Measurements from ENCODE around the gene DPM3. TPM values are rescaled to one million over a fixed set of nuclear protein-coding genes. Genes with fewer than 3 reads are reported as not detected.
A peak's percentile ranks its signal among the peaks of the same experiment; 100 is the strongest.

DPM3 gene
- total and polyA plus RNA-seq, 2 of the 13 experiments (the other 11 are each of a cell fraction or from before 2014, with no cell fraction given): 23.2 to 53.4 TPM

GRCh38 chr1:155134880-155135414 is 5.4 kb downstream of the DPM3 start (continued):
- TF ChIP-seq BORCS8-MEF2B (CRISPR knock-in tag; IDR thresholded peaks at IDR 0.05): peak; percentile 65; the same call in 1 of the 2 replicates
- no peak for TF ChIP-seq KAT2B (IDR thresholded peaks at IDR 0.05; ENCODE audit: borderline replicate concordance, low read depth, low read length)
- no peak for TF ChIP-seq HMGA1 (CRISPR knock-in tag; conservative IDR thresholded peaks at IDR 0.05)
- peak; percentile 58 for TF ChIP-seq PRDM10 (CRISPR knock-in tag; IDR thresholded peaks at IDR 0.05; ENCODE audit: low read depth)
- TF ChIP-seq ZNF556 (CRISPR knock-in tag; IDR thresholded peaks at IDR 0.05; ENCODE audit: borderline replicate concordance): 0 out of 2 replicates have a peak, but pooled peaks have one; percentile 4
- TF ChIP-seq SMAD3 (CRISPR knock-in tag; IDR thresholded peaks at IDR 0.05): no peak
- peak; percentile 75; the same call in 1 of the 2 replicates for TF ChIP-seq MEIS2 (CRISPR knock-in tag; IDR thresholded peaks at IDR 0.05)
- no peak for TF ChIP-seq GLI4 (CRISPR knock-in tag; IDR thresholded peaks at IDR 0.05; ENCODE audit: borderline replicate concordance)
- TF ChIP-seq SP140L (CRISPR knock-in tag; IDR thresholded peaks at IDR 0.05; ENCODE audit: borderline replicate concordance): no peak
- TF ChIP-seq HDAC6 (IDR thresholded peaks at IDR 0.05; ENCODE audit: low read depth, low read length): no peak
- no peak for TF ChIP-seq ZNF616 (CRISPR knock-in tag; IDR thresholded peaks at IDR 0.05; ENCODE audit: low read depth)
- no peak for TF ChIP-seq MTERF4 (CRISPR knock-in tag; IDR thresholded peaks at IDR 0.05)
- no peak for TF ChIP-seq ZNF232 (CRISPR knock-in tag; IDR thresholded peaks at IDR 0.05; ENCODE audit: borderline replicate concordance)
- no peak for TF ChIP-seq NCOA2 (CRISPR knock-in tag; IDR thresholded peaks at IDR 0.05)
- TF ChIP-seq ZZZ3 (CRISPR knock-in tag; IDR thresholded peaks at IDR 0.05; ENCODE audit: borderline replicate concordance): no peak; the same call in 1 of the 2 replicates
- TF ChIP-seq ZGPAT (CRISPR knock-in tag; IDR thresholded peaks at IDR 0.05): peak; percentile 72; the same call in 1 of the 2 replicates
- peak; percentile 81; the same call in 1 of the 2 replicates for TF ChIP-seq TGIF2 (CRISPR knock-in tag; IDR thresholded peaks at IDR 0.05)
- 0 out of 2 replicates have a peak, but pooled peaks have one; percentile 76 for TF ChIP-seq RFXAP (CRISPR knock-in tag; IDR thresholded peaks at IDR 0.05; ENCODE audit: borderline replicate concordance)
- no peak for TF ChIP-seq GPN1 (CRISPR knock-in tag; IDR thresholded peaks at IDR 0.05; ENCODE audit: borderline replicate concordance)
- no peak for TF ChIP-seq SMARCC2 (IDR thresholded peaks at IDR 0.05)
- no peak for TF ChIP-seq ZNF543 (CRISPR knock-in tag; IDR thresholded peaks at IDR 0.05)
- no peak; the same call in 1 of the 2 replicates for TF ChIP-seq TIGD3 (CRISPR knock-in tag; IDR thresholded peaks at IDR 0.05; ENCODE audit: borderline replicate concordance)
- peak; percentile 72; the same call in 1 of the 2 replicates for TF ChIP-seq ZNF160 (CRISPR knock-in tag; IDR thresholded peaks at IDR 0.05)
